T-helper 1 cell treated with Interleukin-12 subunit alpha and Interleukin-12 subunit beta and Interleukin-4 antibody, amounts not matched to agents 30 ng/mL and 1 ng/mL, for 36 hours (primary cell): ENCODE measurements around the gene ELAVL1. TPM values are rescaled to one million over a fixed set of nuclear protein-coding genes. Genes with fewer than 3 reads are reported as not detected.

Experiments used
- intact Hi-C: fragments of 100-400 bp; cut with micrococcal nuclease; formaldehyde crosslinking; loops from one replicate; pipeline ENCODE4 v1.15.1; 2024
- total RNA-seq: library from RNA; stranded (reverse); gene quantifications from 2 replicates; pipeline ENCODE4 v1.2.3, GENCODE V29; 2022

Gene ELAVL1
- total RNA-seq, 1 donor from 2014 or later, result 128 TPM

GRCh38 chr19:8022275-8022674, 16.8 kb upstream of the ELAVL1 start:
- intact Hi-C loops, result no loop called here

GRCh38 chr19:8021374-8021773, 15.9 kb upstream of the ELAVL1 start:
- intact Hi-C loops, result no loop called here

- intact Hi-C loops, result no loop called here
These were observed 15.2 kb upstream of the ELAVL1 start for GRCh38 chr19:8020681-8021080.

- intact Hi-C loops, result loop anchor here (1.0 to 5.0 kb wide), 2 partner anchors 139 to 235 kb away; no protein-coding TSS in a partner anchor
These were observed 12.4 kb upstream of the ELAVL1 start for GRCh38 chr19:8017808-8018207.

GRCh38 chr19:8004723-8005513, 523 bp downstream of the ELAVL1 start:
- intact Hi-C loops, result loop anchor here (2.0 to 10.0 kb wide), 3 partner anchors 46 to 570 kb away; partner anchors contain the start of genes MYO1F and SNAPC2

- intact Hi-C loops, result loop anchor here (2.0 to 10.0 kb wide), 3 partner anchors 47 to 571 kb away; partner anchors contain the start of genes MYO1F and SNAPC2
These were observed 1.4 kb downstream of the ELAVL1 start for GRCh38 chr19:8004001-8004400.

GRCh38 chr19:8001995-8002849, 3.2 kb downstream of the ELAVL1 start:
- intact Hi-C loops, result loop anchor here (1.0 to 10.0 kb wide), 2 partner anchors 58 to 573 kb away; partner anchors contain the start of gene MYO1F

- intact Hi-C loops, result loop anchor here (10.0 kb wide), 1 partner anchor 573 kb away; the partner anchor contains the start of gene MYO1F
These were observed 3.8 kb downstream of the ELAVL1 start for GRCh38 chr19:8001651-8001994.

- intact Hi-C loops, result loop anchor here (10.0 kb wide), 1 partner anchor 574 kb away; the partner anchor contains the start of gene MYO1F
These were observed 5.0 kb downstream of the ELAVL1 start for GRCh38 chr19:8000298-8001038.

GRCh38 chr19:7999376-7999775, 6.1 kb downstream of the ELAVL1 start:
- intact Hi-C loops, result no loop called here

- intact Hi-C loops, result no loop called here
These were observed 7.5 kb downstream of the ELAVL1 start for GRCh38 chr19:7997809-7998480.

- intact Hi-C loops, result no loop called here
These were observed 8.6 kb downstream of the ELAVL1 start for GRCh38 chr19:7996883-7997282.

GRCh38 chr19:7995810-7996158, 9.7 kb downstream of the ELAVL1 start:
- intact Hi-C loops, result no loop called here

GRCh38 chr19:7994928-7995809, 10.3 kb downstream of the ELAVL1 start:
- intact Hi-C loops, result no loop called here

GRCh38 chr19:7994114-7994513, 11.3 kb downstream of the ELAVL1 start:
- intact Hi-C loops, result no loop called here

GRCh38 chr19:7993560-7993959, 11.9 kb downstream of the ELAVL1 start:
- intact Hi-C loops, result no loop called here

GRCh38 chr19:7992575-7992974, 12.9 kb downstream of the ELAVL1 start:
- intact Hi-C loops, result no loop called here

- intact Hi-C loops, result no loop called here
These were observed 16.3 kb downstream of the ELAVL1 start for GRCh38 chr19:7989071-7989575.

GRCh38 chr19:7988307-7988706, 17.1 kb downstream of the ELAVL1 start:
- intact Hi-C loops, result no loop called here
